Smooth muscle cell (in vitro differentiated cells): ENCODE results near the gene CTNNA3. TPM values are rescaled to one million over a fixed set of nuclear protein-coding genes. Genes with fewer than 3 reads are reported as not detected.

Experiments used
- DNase-seq: peaks from one replicate; lab custom pipeline; 2025; ENCODE audit not compliant: unreplicated experiment; lab: John Stamatoyannopoulos, UW
- H2AFZ ChIP-seq: fragments of 200-600 bp; sonication (generic); 2 replicates; pipeline ENCODE4 v1.6.0; 2016; ENCODE audit warnings: antibody characterized with exemption, low read depth, mild to moderate bottlenecking
- H3F3A ChIP-seq: fragments of 200-600 bp; sonication (generic); 2 replicates; pipeline ENCODE4 v1.6.0; 2017; ENCODE audit warnings: antibody characterized with exemption, low read depth
- H3K27ac ChIP-seq: fragments of 200-600 bp; sonication (generic); 2 replicates; pipeline ENCODE4 v1.5.1; 2016; ENCODE audit warnings: low read depth, mild to moderate bottlenecking
- H3K27me3 ChIP-seq: fragments of 200-600 bp; sonication (generic); 2 replicates; pipeline ENCODE4 v1.6.1; 2016; ENCODE audit warnings: low read depth, mild to moderate bottlenecking
- H3K36me3 ChIP-seq: fragments of 200-600 bp; sonication (generic); 2 replicates; pipeline ENCODE4 v1.5.1; 2016; ENCODE audit warnings: low read depth
- H3K4me1 ChIP-seq: fragments of 200-600 bp; sonication (generic); 2 replicates; pipeline ENCODE4 v1.5.1; 2016; ENCODE audit warnings: low read depth
- H3K4me2 ChIP-seq: fragments of 200-600 bp; sonication (generic); 2 replicates; pipeline ENCODE4 v1.6.0; 2016; ENCODE audit warnings: mild to moderate bottlenecking
- H3K4me3 ChIP-seq: fragments of 200-600 bp; sonication (generic); 2 replicates; pipeline ENCODE4 v1.5.1; 2016; ENCODE audit warnings: mild to moderate bottlenecking
- H3K79me2 ChIP-seq: fragments of 200-600 bp; sonication (generic); 2 replicates; pipeline ENCODE4 v1.6.0; 2016; ENCODE audit warnings: low read depth, mild to moderate bottlenecking
- H3K9ac ChIP-seq: fragments of 200-600 bp; sonication (generic); 2 replicates; pipeline ENCODE4 v1.6.0; 2016; ENCODE audit warnings: low read depth
- H3K9me3 ChIP-seq: fragments of 200-600 bp; sonication (generic); replicated peaks from 2 replicates; pipeline ENCODE4 v1.5.1; 2016; ENCODE audit warnings: low read depth
- H4K20me1 ChIP-seq: fragments of 200-600 bp; sonication (generic); 2 replicates; pipeline ENCODE4 v1.6.0; 2016; ENCODE audit warnings: low read depth
- WGBS: methylation state at CpG from one replicate; pipeline ENCODE4 v1.1.7; 2016; ENCODE audit warnings: low lambda C conversion rate; 5-methylcytosine and 5-hydroxymethylcytosine counted together
- polyA plus RNA-seq: library from polyadenylated mRNA; unstranded; fragments of >200 nt; fragmentation: Nextera tagmentation; extraction: Ambion mirVana; gene quantifications from 2 replicates; pipeline ENCODE4 v1.2.1, GENCODE V29; 2016
- total RNA-seq: library from RNA; depleted of rRNA; stranded (reverse); fragments of >200 nt; gene quantifications from 2 replicates; pipeline ENCODE4 v1.2.3, GENCODE V29; 2014
- TF ChIP-seq, protein P1 (sequence below): fragments of 200-600 bp; sonication (generic); IDR thresholded peaks from 2 replicates; pipeline ENCODE4 v1.5.1; 2017; ENCODE audit warnings: borderline replicate concordance, mild to moderate bottlenecking, antibody characterized with exemption; ENCODE audit not compliant: insufficient read depth, poor library complexity, severe bottlenecking

The CTNNA3 gene
- total and polyA plus RNA-seq, 2 experiments from 2014 or later = 1.3 TPM; not detected in 1

DNA sequence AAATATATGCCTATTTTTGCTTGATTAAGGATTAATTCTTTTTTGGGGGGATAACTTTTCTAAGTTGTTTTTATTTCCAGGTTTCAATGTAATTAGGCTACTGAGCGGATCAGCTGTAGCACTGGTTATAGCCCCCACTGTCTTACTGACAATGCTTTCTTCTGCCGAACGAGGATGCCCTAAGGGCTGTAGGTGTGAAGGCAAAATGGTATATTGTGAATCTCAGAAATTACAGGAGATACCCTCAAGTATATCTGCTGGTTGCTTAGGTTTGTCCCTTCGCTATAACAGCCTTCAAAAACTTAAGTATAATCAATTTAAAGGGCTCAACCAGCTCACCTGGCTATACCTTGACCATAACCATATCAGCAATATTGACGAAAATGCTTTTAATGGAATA, 769.2 kb downstream of the CTNNA3 start:
- H3K27me3 ChIP-seq = peaks cover 42% of the 10 kb centered on the region
- no peak overlapping the region for H3K9ac ChIP-seq
- H3K9me3 ChIP-seq = no peaks in the 10 kb centered on the region
- no peaks in the 10 kb centered on the region for H3K36me3 ChIP-seq
- H3F3A ChIP-seq = no peaks in the 10 kb centered on the region
- H3K79me2 ChIP-seq = no peaks in the 10 kb centered on the region
- no peak overlapping the region for H3K27ac ChIP-seq
- H3K4me3 ChIP-seq = no peak overlapping the region
- H4K20me1 ChIP-seq = no peaks in the 10 kb centered on the region
- peaks cover 14% of the 10 kb centered on the region for H3K4me1 ChIP-seq
- 82% methylated on average over 5 of the region's 5 CpGs for WGBS
- no peak overlapping the region for H3K4me2 ChIP-seq
- no peak overlapping the region for H2AFZ ChIP-seq
- TF ChIP-seq, protein P1, sequence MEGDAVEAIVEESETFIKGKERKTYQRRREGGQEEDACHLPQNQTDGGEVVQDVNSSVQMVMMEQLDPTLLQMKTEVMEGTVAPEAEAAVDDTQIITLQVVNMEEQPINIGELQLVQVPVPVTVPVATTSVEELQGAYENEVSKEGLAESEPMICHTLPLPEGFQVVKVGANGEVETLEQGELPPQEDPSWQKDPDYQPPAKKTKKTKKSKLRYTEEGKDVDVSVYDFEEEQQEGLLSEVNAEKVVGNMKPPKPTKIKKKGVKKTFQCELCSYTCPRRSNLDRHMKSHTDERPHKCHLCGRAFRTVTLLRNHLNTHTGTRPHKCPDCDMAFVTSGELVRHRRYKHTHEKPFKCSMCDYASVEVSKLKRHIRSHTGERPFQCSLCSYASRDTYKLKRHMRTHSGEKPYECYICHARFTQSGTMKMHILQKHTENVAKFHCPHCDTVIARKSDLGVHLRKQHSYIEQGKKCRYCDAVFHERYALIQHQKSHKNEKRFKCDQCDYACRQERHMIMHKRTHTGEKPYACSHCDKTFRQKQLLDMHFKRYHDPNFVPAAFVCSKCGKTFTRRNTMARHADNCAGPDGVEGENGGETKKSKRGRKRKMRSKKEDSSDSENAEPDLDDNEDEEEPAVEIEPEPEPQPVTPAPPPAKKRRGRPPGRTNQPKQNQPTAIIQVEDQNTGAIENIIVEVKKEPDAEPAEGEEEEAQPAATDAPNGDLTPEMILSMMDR = no peak
- no peak for DNase-seq

- Histone ChIP-seq H4K20me1 (no peaks in the 10 kb centered on the region), H3K4me2 (peak within 1 kb of the TSS; percentile 87), H3K27ac (no peak within 1 kb of the TSS), H3K4me3 (peak within 1 kb of the TSS; percentile 42), H3K27me3 (peaks cover 42% of the 10 kb centered on the region), H3K4me1 (peaks cover 14% of the 10 kb centered on the region), H2AFZ (no peak within 1 kb of the TSS), H3K9ac (no peak within 1 kb of the TSS), H3K79me2 (no peaks in the 10 kb centered on the region), H3K9me3 (no peaks in the 10 kb centered on the region), H3F3A (no peaks in the 10 kb centered on the region), H3K36me3 (no peaks in the 10 kb centered on the region)
- TF ChIP-seq, protein P1 = peak; percentile 61
- no peak for DNase-seq
- 7% methylated on average over 16 of the region's 16 CpGs for WGBS
These were observed 769.9 kb downstream of the CTNNA3 start, which contains the start of gene LRRTM3 for GRCh38 chr10:66925896-66926715. LRRTM3 (plus strand) TSS chr10:66926036.

DNA sequence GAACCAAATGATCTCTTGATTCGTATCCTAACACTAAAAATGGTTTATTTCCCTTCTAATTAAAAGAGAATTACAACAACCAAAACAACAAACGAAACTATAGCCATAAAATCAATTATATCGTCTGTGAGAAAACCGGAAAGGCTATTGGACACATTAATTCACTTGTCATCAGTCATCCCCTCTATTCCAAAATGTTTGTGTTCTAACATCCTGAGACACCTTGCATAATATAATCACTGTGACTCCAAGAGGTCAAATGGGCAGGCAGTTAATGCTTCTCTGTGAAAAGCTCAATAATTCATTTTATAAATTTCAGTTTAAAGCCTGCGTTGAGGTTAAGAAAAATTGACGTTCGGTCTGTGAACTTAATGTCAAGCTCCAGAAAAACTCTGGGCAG, 770.6 kb downstream of the CTNNA3 start:
- H3K9me3 ChIP-seq = no peaks in the 10 kb centered on the region
- no peaks in the 10 kb centered on the region for H3K36me3 ChIP-seq
- H3K4me1 ChIP-seq = peaks cover 14% of the 10 kb centered on the region
- H3K4me2 ChIP-seq = peak overlapping the region; percentile 87
- H3K9ac ChIP-seq = no peak overlapping the region
- DNase-seq = no peak
- TF ChIP-seq, protein P1 = no peak
- H4K20me1 ChIP-seq = no peaks in the 10 kb centered on the region
- no peaks in the 10 kb centered on the region for H3F3A ChIP-seq
- H2AFZ ChIP-seq = no peak overlapping the region
- H3K79me2 ChIP-seq = no peaks in the 10 kb centered on the region
- H3K27me3 ChIP-seq = peaks cover 42% of the 10 kb centered on the region
- WGBS = 23% methylated on average over 7 of the region's 7 CpGs
- H3K27ac ChIP-seq = no peak overlapping the region
- H3K4me3 ChIP-seq = peak overlapping the region; percentile 42
